HS-5 (cell line): ENCODE measurements around the gene LRP1.

ENCODE experiments used
- DNase-seq: peaks from one replicate; pipeline ENCODE4 v3.0.0-alpha.2; 2012; ENCODE audit warnings: low read depth

LRP1 gene

GRCh38 chr12:57156701-57157403 is 28.6 kb downstream of the LRP1 start:
- no peak for DNase-seq

- no peak for DNase-seq
Observed at GRCh38 chr12:57157588-57158173, 29.4 kb downstream of the LRP1 start.

- no peak for DNase-seq
Observed at GRCh38 chr12:57158186-57158585, 29.9 kb downstream of the LRP1 start.

GRCh38 chr12:57158665-57159064 is 30.4 kb downstream of the LRP1 start:
- DNase-seq: no peak

GRCh38 chr12:57159311-57159710 is 31.0 kb downstream of the LRP1 start:
- DNase-seq: no peak

GRCh38 chr12:57160040-57160439 is 31.8 kb downstream of the LRP1 start:
- no peak for DNase-seq

- DNase-seq: no peak
Observed at GRCh38 chr12:57160741-57161140, 32.5 kb downstream of the LRP1 start.

- DNase-seq: no peak
Observed at GRCh38 chr12:57161491-57161890, 33.2 kb downstream of the LRP1 start.

- DNase-seq: no peak
Observed at GRCh38 chr12:57162553-57163125, 34.4 kb downstream of the LRP1 start.

GRCh38 chr12:57164454-57164853 is 36.2 kb downstream of the LRP1 start:
- DNase-seq: no peak

- no peak for DNase-seq
Observed at GRCh38 chr12:57164966-57165625, 36.8 kb downstream of the LRP1 start.

- DNase-seq: no peak
Observed at GRCh38 chr12:57165741-57166140, 37.5 kb downstream of the LRP1 start.

- DNase-seq: peak; percentile 36
Observed at GRCh38 chr12:57166971-57167371, 38.7 kb downstream of the LRP1 start.

- DNase-seq: no peak
Observed at GRCh38 chr12:57168058-57168457, 39.8 kb downstream of the LRP1 start.

- no peak for DNase-seq
Observed at GRCh38 chr12:57169046-57169795, 40.9 kb downstream of the LRP1 start.

- no peak for DNase-seq
Observed at GRCh38 chr12:57169969-57170368, 41.7 kb downstream of the LRP1 start.

GRCh38 chr12:57170408-57170807 is 42.1 kb downstream of the LRP1 start:
- no peak for DNase-seq

GRCh38 chr12:57170927-57171326 is 42.6 kb downstream of the LRP1 start:
- no peak for DNase-seq

- DNase-seq: no peak
Observed at GRCh38 chr12:57171668-57172067, 43.4 kb downstream of the LRP1 start.

- no peak for DNase-seq
Observed at GRCh38 chr12:57173089-57173488, 44.8 kb downstream of the LRP1 start.

GRCh38 chr12:57173683-57174082 is 45.4 kb downstream of the LRP1 start:
- DNase-seq: no peak

- no peak for DNase-seq
Observed at GRCh38 chr12:57175428-57176138, 47.3 kb downstream of the LRP1 start.
